ENCODE results near the gene PDSS2. TPM values are rescaled to one million over a fixed set of nuclear protein-coding genes. Genes with fewer than 3 reads are reported as not detected.
"Not testable (repeated sequence)": the region's sequence is repeated elsewhere in the genome, so short reads cannot be mapped to it uniquely, and the experiment has no call there.

The PDSS2 gene
- total and polyA plus RNA-seq, 9 of the 15 experiments (the other 6 are each of a cell fraction or from before 2014, with no cell fraction given) = 5.8 to 21.1 (median 12.0) TPM

DNA sequence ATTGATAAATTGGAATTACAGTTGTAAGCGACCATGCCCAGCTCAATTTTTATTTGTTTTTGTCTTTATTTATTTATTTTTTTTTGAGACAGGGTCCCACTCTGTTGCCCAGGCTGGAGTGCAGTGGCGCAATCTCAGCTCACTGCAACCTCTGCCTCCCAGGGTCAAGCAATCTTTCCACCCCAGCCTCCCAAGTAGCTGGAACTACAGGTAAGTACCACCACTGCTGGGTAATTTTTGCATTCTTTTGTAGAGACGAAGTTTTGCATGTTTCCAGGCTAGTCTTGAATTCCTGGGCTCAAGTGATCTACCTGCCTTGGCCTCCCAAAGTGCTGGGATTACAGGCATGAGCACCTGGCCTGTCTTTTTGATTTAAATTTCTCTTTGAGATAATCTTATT, 323.0 kb downstream of the PDSS2 start:
- ATAC-seq; H3K27me3 ChIP-seq (ENCODE audit: control insufficient read depth in 2 of 2, insufficient read depth in 2 of 2, low read length in 2 of 2); H3K4me2 ChIP-seq (ENCODE audit: insufficient read depth, low read length); BruUV-seq (replicated peaks); H3K36me3 ChIP-seq (ENCODE audit: control insufficient read depth, insufficient read depth, low read length); FAIRE-seq; H3K9ac ChIP-seq (ENCODE audit: insufficient read depth in 1 of 2, low read depth in 2 of 2, low read length in 2 of 2); H3K9me3 ChIP-seq (replicated peaks; ENCODE audit: control insufficient read depth, insufficient read depth, low read depth, low read length); H3K4me1 ChIP-seq (replicated peaks in 1 of 2; ENCODE audit: control insufficient read depth in 2 of 2, insufficient read depth in 2 of 2, low read length in 2 of 2); CTCF ChIA-PET (ENCODE audit: low intra/inter-chr PET ratio); H4K20me1 ChIP-seq (replicated peaks; ENCODE audit: control insufficient read depth, insufficient read depth, low read length); H3K4me3 ChIP-seq; H2AFZ ChIP-seq (ENCODE audit: low read depth, low read length); H3K79me2 ChIP-seq (ENCODE audit: control insufficient read depth, insufficient read depth, low read length); H3K9me1 ChIP-seq (ENCODE audit: control insufficient read depth, insufficient read depth, low read length); DNase-seq (ENCODE audit: extremely low read depth in 1 of 4, low spot score in 3 of 4); H3K27ac ChIP-seq (ENCODE audit: extremely low read depth, low read depth, low read length); in situ Hi-C loops (cut with MboI): not testable (repeated sequence)
- intact Hi-C loops (cut with micrococcal nuclease) = loop anchor here (10.0 kb wide), 1 partner anchor 498 kb away; no protein-coding TSS in a partner anchor
- 38% methylated on average over 3 of the region's 3 CpGs for WGBS (ENCODE audit: insufficient coverage, low coverage, missing lambda C conversion rate)
- POLR2A ChIA-PET = interaction anchor here (1.8 kb wide), 1 partner anchor 10 kb away, joined by 6 read pairs; no protein-coding TSS in a partner anchor

DNA sequence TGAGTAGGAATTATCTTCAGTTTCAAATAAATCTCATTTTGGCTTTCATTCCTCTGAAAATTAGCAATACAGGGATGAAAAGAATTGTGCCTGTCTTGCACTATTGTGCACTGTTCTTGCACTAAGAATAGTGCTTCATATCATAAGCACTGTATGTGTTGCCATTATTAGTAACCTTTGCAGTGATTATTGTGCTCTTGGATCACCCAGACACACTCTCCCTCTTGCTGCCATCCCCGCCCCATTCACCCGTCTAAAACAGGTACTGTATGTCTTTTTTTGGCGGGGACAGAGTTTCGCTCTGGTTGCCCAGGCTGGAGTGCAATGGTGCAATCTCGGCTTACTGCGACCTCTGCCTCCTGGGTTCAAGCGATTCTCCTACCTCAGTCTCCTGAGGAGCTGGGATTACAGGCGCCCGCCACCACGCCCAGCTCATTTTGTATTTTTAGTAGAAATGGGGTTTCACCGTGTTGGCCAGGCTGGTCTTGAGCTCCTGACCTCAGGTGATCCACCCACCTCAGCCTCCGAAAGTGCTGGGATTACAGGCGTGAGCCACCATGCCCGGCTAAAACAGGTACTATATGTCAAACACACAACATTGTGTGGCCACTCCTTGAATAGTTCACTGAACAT, 324.2 kb downstream of the PDSS2 start:
- intact Hi-C loops (cut with micrococcal nuclease) = loop anchor here (10.0 kb wide), 1 partner anchor 500 kb away; no protein-coding TSS in a partner anchor
- WGBS (ENCODE audit: insufficient coverage, low coverage, missing lambda C conversion rate) = 10% methylated on average over 13 of the region's 14 CpGs
- H3K27ac ChIP-seq (ENCODE audit: extremely low read depth, low read depth, low read length); H2AFZ ChIP-seq (ENCODE audit: low read depth, low read length); BruUV-seq (replicated peaks); H3K36me3 ChIP-seq (ENCODE audit: control insufficient read depth, insufficient read depth, low read length); H3K4me2 ChIP-seq (ENCODE audit: insufficient read depth, low read length); H3K4me3 ChIP-seq; H3K9ac ChIP-seq (ENCODE audit: insufficient read depth in 1 of 2, low read depth in 2 of 2, low read length in 2 of 2); H3K4me1 ChIP-seq (replicated peaks in 1 of 2; ENCODE audit: control insufficient read depth in 2 of 2, insufficient read depth in 2 of 2, low read length in 2 of 2); ATAC-seq; H3K9me1 ChIP-seq (ENCODE audit: control insufficient read depth, insufficient read depth, low read length); DNase-seq (ENCODE audit: extremely low read depth in 1 of 4, low spot score in 3 of 4); FAIRE-seq; H3K9me3 ChIP-seq (replicated peaks; ENCODE audit: control insufficient read depth, insufficient read depth, low read depth, low read length); H3K27me3 ChIP-seq (ENCODE audit: control insufficient read depth in 2 of 2, insufficient read depth in 2 of 2, low read length in 2 of 2); H3K79me2 ChIP-seq (ENCODE audit: control insufficient read depth, insufficient read depth, low read length); H4K20me1 ChIP-seq (replicated peaks; ENCODE audit: control insufficient read depth, insufficient read depth, low read length); in situ Hi-C loops (cut with MboI): not testable (repeated sequence)
- ChIA-PET POLR2A (interaction anchor here (1.8 kb wide), 1 partner anchor 9 kb away, joined by 6 read pairs; no protein-coding TSS in a partner anchor), CTCF (ENCODE audit: low intra/inter-chr PET ratio) (interaction anchor here (0.6 kb wide), 1 partner anchor 272 kb away, joined by 3 read pairs; no protein-coding TSS in a partner anchor)
